Hepatocyte (in vitro differentiated cells): ENCODE data around the gene TMEM87B. TPM values are rescaled to one million over a fixed set of nuclear protein-coding genes. Genes with fewer than 3 reads are reported as not detected.

ENCODE experiments used
- DNase-seq: peaks from one replicate; pipeline ENCODE4 v3.0.0-alpha.2; 2016; ENCODE audit warnings: low spot score
- H2AFZ ChIP-seq: fragments of 200-600 bp; sonication (generic); 2 replicates; pipeline ENCODE4 v1.6.0; 2016; ENCODE audit warnings: antibody characterized with exemption, mild to moderate bottlenecking
- H3K27ac ChIP-seq: fragments of 200-600 bp; sonication (generic); 2 replicates; pipeline ENCODE4 v1.5.1; 2016; ENCODE audit warnings: mild to moderate bottlenecking
- H3K27me3 ChIP-seq: fragments of 200-600 bp; sonication (generic); 2 replicates; pipeline ENCODE4 v1.6.1; 2016
- H3K36me3 ChIP-seq: fragments of 200-600 bp; sonication (generic); replicated peaks from 2 replicates; pipeline ENCODE4 v1.5.1; 2016; ENCODE audit warnings: low read depth; ENCODE audit not compliant: insufficient read depth
- H3K4me1 ChIP-seq: fragments of 200-600 bp; sonication (generic); 2 replicates; pipeline ENCODE4 v1.5.1; 2016; ENCODE audit warnings: mild to moderate bottlenecking, moderate library complexity; ENCODE audit not compliant: insufficient read depth
- H3K4me2 ChIP-seq: fragments of 200-600 bp; sonication (generic); 2 replicates; pipeline ENCODE4 v1.6.0; 2016
- H3K4me3 ChIP-seq: fragments of 200-600 bp; sonication (generic); 2 replicates; pipeline ENCODE4 v1.5.1; 2016; ENCODE audit warnings: mild to moderate bottlenecking
- H3K79me2 ChIP-seq: fragments of 200-600 bp; sonication (generic); 2 replicates; pipeline ENCODE4 v1.6.0; 2017; ENCODE audit warnings: mild to moderate bottlenecking
- H3K9me2 ChIP-seq: fragments of 200-600 bp; sonication (generic); replicated peaks from 2 replicates; pipeline ENCODE4 v1.6.0; 2017; ENCODE audit warnings: mild to moderate bottlenecking; ENCODE audit not compliant: insufficient read depth
- H3K9me3 ChIP-seq: fragments of 200-600 bp; sonication (generic); 2 replicates; pipeline ENCODE4 v1.5.1; 2016; ENCODE audit warnings: low read depth, mild to moderate bottlenecking
- H4K20me1 ChIP-seq: fragments of 200-600 bp; sonication (generic); 2 replicates; pipeline ENCODE4 v1.6.0; 2016; ENCODE audit warnings: mild to moderate bottlenecking; ENCODE audit not compliant: insufficient read depth, poor library complexity, severe bottlenecking
- CTCF ChIP-seq: fragments of 200-600 bp; sonication (generic); IDR thresholded peaks from 2 replicates; pipeline ENCODE4 v1.5.1; 2016; ENCODE audit warnings: antibody characterized with exemption, mild to moderate bottlenecking; ENCODE audit not compliant: poor library complexity
- EZH2 ChIP-seq: fragments of 200-600 bp; sonication (generic); IDR thresholded peaks from 2 replicates; pipeline ENCODE4 v1.6.1; 2016; ENCODE audit warnings: antibody characterized with exemption, mild to moderate bottlenecking, borderline replicate concordance
- EZH2phosphoT487 ChIP-seq: fragments of 200-600 bp; sonication (generic); IDR thresholded peaks from one replicate; pipeline ENCODE4 v1.6.1; 2018; ENCODE audit warnings: antibody characterized with exemption, mild to moderate bottlenecking, low read depth, moderate library complexity; ENCODE audit not compliant: unreplicated experiment, severe bottlenecking
- WGBS: methylation state at CpG from one replicate; pipeline ENCODE4 v1.1.6; 2016; ENCODE audit warnings: low lambda C conversion rate; ENCODE audit errors: missing lambda C conversion rate; 5-methylcytosine and 5-hydroxymethylcytosine counted together
- polyA plus RNA-seq: library from polyadenylated mRNA; unstranded; fragments of >200 nt; fragmentation: Nextera tagmentation; extraction: Ambion mirVana; gene quantifications from 2 replicates; pipeline ENCODE4 v1.2.1, GENCODE V29; 2016
- total RNA-seq: library from RNA; depleted of rRNA; stranded (reverse); fragments of >200 nt; gene quantifications from 2 replicates; pipeline ENCODE4 v1.2.3, GENCODE V29; 2014

The TMEM87B gene
- total and polyA plus RNA-seq, 2 experiments from 2014 or later, result 21.1 to 59.5 TPM

GRCh38 chr2:112061299-112061698 is 6.2 kb downstream of the TMEM87B start:
- Histone ChIP-seq H3K4me2 (no peak overlapping the region), H3K9me2 (no peaks in the 10 kb centered on the region), H3K9me3 (no peaks in the 10 kb centered on the region), H3K27ac (no peak overlapping the region), H2AFZ (no peak overlapping the region), H3K79me2 (peaks cover 65% of the 10 kb centered on the region), H3K36me3 (no peaks in the 10 kb centered on the region), H3K4me1 (peaks cover 9% of the 10 kb centered on the region), H3K27me3 (no peaks in the 10 kb centered on the region), H3K4me3 (no peak overlapping the region), H4K20me1 (peaks cover 8% of the 10 kb centered on the region)
- no peak for DNase-seq
- WGBS, result 85% methylated on average over 1 of the region's 1 CpG
- TF ChIP-seq EZH2phosphoT487 (no peak), CTCF (no peak), EZH2 (no peak)

- H3K36me3 ChIP-seq, result no peaks in the 10 kb centered on the region
- H3K4me1 ChIP-seq, result peaks cover 6% of the 10 kb centered on the region
- DNase-seq, result no peak
- no peaks in the 10 kb centered on the region for H3K27me3 ChIP-seq
- no peak overlapping the region for H2AFZ ChIP-seq
- H4K20me1 ChIP-seq, result peaks cover 7% of the 10 kb centered on the region
- no peaks in the 10 kb centered on the region for H3K9me2 ChIP-seq
- no peak overlapping the region for H3K4me2 ChIP-seq
- TF ChIP-seq EZH2phosphoT487 (no peak), CTCF (no peak), EZH2 (no peak)
- H3K79me2 ChIP-seq, result peaks cover 65% of the 10 kb centered on the region
- no peak overlapping the region for H3K27ac ChIP-seq
- H3K9me3 ChIP-seq, result no peaks in the 10 kb centered on the region
- no peak overlapping the region for H3K4me3 ChIP-seq
- WGBS, result 79% methylated on average over 2 of the region's 2 CpGs
Measured at GRCh38 chr2:112061840-112062239, 6.8 kb downstream of the TMEM87B start.

- Histone ChIP-seq H3K27ac (no peak overlapping the region), H3K36me3 (no peaks in the 10 kb centered on the region), H2AFZ (no peak overlapping the region), H3K27me3 (no peaks in the 10 kb centered on the region), H3K4me1 (no peaks in the 10 kb centered on the region), H3K9me2 (no peaks in the 10 kb centered on the region), H3K79me2 (peaks cover 59% of the 10 kb centered on the region), H3K4me2 (no peak overlapping the region), H3K9me3 (no peaks in the 10 kb centered on the region), H4K20me1 (no peaks in the 10 kb centered on the region), H3K4me3 (no peak overlapping the region)
- WGBS, result 93% methylated on average over 1 of the region's 1 CpG
- TF ChIP-seq EZH2, result no peak
- TF ChIP-seq CTCF, result no peak
- TF ChIP-seq EZH2phosphoT487, result no peak
- DNase-seq, result no peak
Measured at GRCh38 chr2:112062894-112063293, 7.8 kb downstream of the TMEM87B start.

GRCh38 chr2:112065486-112065885 is 10.4 kb downstream of the TMEM87B start:
- Histone ChIP-seq H3K27ac (no peak overlapping the region), H3K36me3 (peaks cover 6% of the 10 kb centered on the region), H3K4me3 (no peak overlapping the region), H3K79me2 (peaks cover 39% of the 10 kb centered on the region), H2AFZ (no peak overlapping the region), H3K9me2 (no peaks in the 10 kb centered on the region), H3K4me2 (no peak overlapping the region), H3K9me3 (no peaks in the 10 kb centered on the region), H3K4me1 (no peaks in the 10 kb centered on the region), H3K27me3 (no peaks in the 10 kb centered on the region), H4K20me1 (no peaks in the 10 kb centered on the region)
- DNase-seq, result no peak
- 82% methylated on average over 5 of the region's 5 CpGs for WGBS
- TF ChIP-seq EZH2phosphoT487, result no peak
- TF ChIP-seq CTCF, result no peak
- TF ChIP-seq EZH2, result no peak
